SK-N-SH treated with all-trans-retinoic acid at 6 μM for 48 hours (cell line): ENCODE measurements around the gene AKAP13.

Source experiments
- ATAC-seq: fragments of 200-7000 bp; cut with Tn5 transposase; 3 replicates; pipeline ENCODE4 v1.9.1; 2020; ENCODE audit warnings: mild to moderate bottlenecking, moderate library complexity
- ARNTL ChIP-seq: fragments of 450-650 bp; formaldehyde crosslinking; IDR thresholded peaks from 2 replicates; pipeline ENCODE4 v1.5.0; 2020; ENCODE audit warnings: low read depth, mild to moderate bottlenecking, moderate library complexity, borderline replicate concordance
- CSDC2 ChIP-seq: fragments of 250-450 bp; sonication (Bioruptor Pico); IDR thresholded peaks from 2 replicates; pipeline ENCODE4 v1.5.0; 2020; ENCODE audit warnings: mild to moderate bottlenecking, moderate library complexity
- ESRRG ChIP-seq: fragments of 250-450 bp; sonication (Bioruptor Pico); IDR thresholded peaks from 2 replicates; pipeline ENCODE4 v1.6.1; 2021; ENCODE audit warnings: mild to moderate bottlenecking
- GLIS3 ChIP-seq: fragments of 250-450 bp; sonication (Bioruptor Pico); IDR thresholded peaks from 2 replicates; pipeline ENCODE4 v1.5.0; 2020; ENCODE audit warnings: mild to moderate bottlenecking, moderate library complexity
- ISL1 ChIP-seq: fragments of 250-450 bp; sonication (Bioruptor Pico); IDR thresholded peaks from 2 replicates; pipeline ENCODE4 v2.1.2; 2022; ENCODE audit warnings: mild to moderate bottlenecking, moderate library complexity
- PPARA ChIP-seq: fragments of 250-450 bp; sonication (Bioruptor Pico); IDR thresholded peaks from 2 replicates; pipeline ENCODE4 v1.5.0; 2020; ENCODE audit warnings: mild to moderate bottlenecking, borderline replicate concordance
- RARB ChIP-seq: fragments of 250-450 bp; sonication (Bioruptor Pico); IDR thresholded peaks from 2 replicates; pipeline ENCODE4 v1.8.0; 2021; ENCODE audit warnings: mild to moderate bottlenecking, moderate library complexity
- SNAI2 ChIP-seq: fragments of 250-450 bp; sonication (Bioruptor Pico); IDR thresholded peaks from 2 replicates; pipeline ENCODE4 v1.5.0; 2020; ENCODE audit warnings: mild to moderate bottlenecking, moderate library complexity
- TCF4 ChIP-seq: fragments of 250-450 bp; sonication (Bioruptor Pico); IDR thresholded peaks from 2 replicates; pipeline ENCODE4 v1.8.0; 2021; ENCODE audit warnings: mild to moderate bottlenecking, moderate library complexity, borderline replicate concordance
- TOX ChIP-seq: fragments of 250-450 bp; sonication (Bioruptor Pico); IDR thresholded peaks from 2 replicates; pipeline ENCODE4 v1.8.0; 2021; ENCODE audit warnings: mild to moderate bottlenecking, moderate library complexity, borderline replicate concordance
- ZC3H10 ChIP-seq: fragments of 250-450 bp; sonication (Bioruptor Pico); IDR thresholded peaks from 2 replicates; pipeline ENCODE4 v1.5.1; 2021; ENCODE audit warnings: mild to moderate bottlenecking, moderate library complexity
- ZFP3 ChIP-seq: fragments of 250-450 bp; sonication (Bioruptor Pico); IDR thresholded peaks from 2 replicates; pipeline ENCODE4 v1.5.0; 2020; ENCODE audit warnings: mild to moderate bottlenecking, moderate library complexity
- ZFP30 ChIP-seq: fragments of 450-650 bp; formaldehyde crosslinking; IDR thresholded peaks from 2 replicates; pipeline ENCODE4 v1.5.0; 2022; ENCODE audit warnings: mild to moderate bottlenecking, moderate library complexity
- ZNF565 ChIP-seq: fragments of 450-650 bp; formaldehyde crosslinking; conservative IDR thresholded peaks from 2 replicates; pipeline ENCODE4 v1.5.0; 2020; ENCODE audit warnings: low read depth, mild to moderate bottlenecking, moderate library complexity
- ZNF8 ChIP-seq: fragments of 450-650 bp; formaldehyde crosslinking; IDR thresholded peaks from 2 replicates; pipeline ENCODE4 v1.5.0; 2020; ENCODE audit warnings: mild to moderate bottlenecking, moderate library complexity
- TF ChIP-seq, protein P1 (sequence below): fragments of 250-450 bp; sonication (Bioruptor Pico); IDR thresholded peaks from 2 replicates; pipeline ENCODE4 v1.8.0; 2021; ENCODE audit warnings: low read depth, mild to moderate bottlenecking, moderate library complexity, borderline replicate concordance
- TF ChIP-seq, protein P2 (sequence below): fragments of 250-450 bp; sonication (Bioruptor Pico); IDR thresholded peaks from 2 replicates; pipeline ENCODE4 v1.5.1; 2021; ENCODE audit warnings: mild to moderate bottlenecking, moderate library complexity
- TF ChIP-seq, protein P3 (sequence below): fragments of 250-450 bp; sonication (Bioruptor Pico); IDR thresholded peaks from 2 replicates; pipeline ENCODE4 v1.5.1; 2020; ENCODE audit warnings: low read depth, mild to moderate bottlenecking, moderate library complexity
- TF ChIP-seq, protein P4 (sequence below): fragments of 250-450 bp; sonication (Bioruptor Pico); IDR thresholded peaks from 2 replicates; pipeline ENCODE4 v1.8.0; 2020; ENCODE audit warnings: mild to moderate bottlenecking, moderate library complexity, borderline replicate concordance
- TF ChIP-seq, protein P5 (sequence below): fragments of 250-450 bp; sonication (Bioruptor Pico); IDR thresholded peaks from 2 replicates; pipeline ENCODE4 v1.5.0; 2020; ENCODE audit warnings: mild to moderate bottlenecking, moderate library complexity

Gene AKAP13

DNA sequence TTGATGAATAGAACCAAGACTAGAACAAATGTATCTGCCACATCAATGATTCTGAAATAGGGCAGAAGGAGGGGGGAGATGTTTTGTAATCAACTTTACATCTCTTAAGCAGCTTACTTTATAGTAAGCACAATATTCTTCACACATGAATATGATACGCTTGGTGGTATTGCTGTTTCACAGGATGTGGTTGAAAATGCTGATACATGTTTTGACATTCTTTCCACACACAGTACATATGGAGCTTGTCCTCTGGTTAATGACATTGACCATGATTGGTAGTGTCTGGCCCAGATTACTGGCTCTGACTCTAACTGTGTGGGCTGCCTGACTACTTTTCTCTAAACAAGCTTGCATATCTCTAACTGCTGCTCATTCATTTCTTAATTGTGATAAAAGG, 245.5 kb downstream of the AKAP13 start:
- TF ChIP-seq ZNF565 (CRISPR knock-in tag) (no peak), ZNF8 (CRISPR knock-in tag) (no peak), SNAI2 (CRISPR knock-in tag) (no peak), GLIS3 (CRISPR knock-in tag) (no peak), ZC3H10 (no peak), TCF4 (no peak), ZFP3 (CRISPR knock-in tag) (no peak), ARNTL (CRISPR knock-in tag) (no peak), CSDC2 (no peak), TOX (CRISPR knock-in tag) (no peak), ESRRG (CRISPR knock-in tag) (no peak), ISL1 (CRISPR knock-in tag) (no peak), ZFP30 (CRISPR knock-in tag) (no peak), PPARA (CRISPR knock-in tag) (no peak), RARB (CRISPR knock-in tag) (no peak)
- TF ChIP-seq, protein P1, sequence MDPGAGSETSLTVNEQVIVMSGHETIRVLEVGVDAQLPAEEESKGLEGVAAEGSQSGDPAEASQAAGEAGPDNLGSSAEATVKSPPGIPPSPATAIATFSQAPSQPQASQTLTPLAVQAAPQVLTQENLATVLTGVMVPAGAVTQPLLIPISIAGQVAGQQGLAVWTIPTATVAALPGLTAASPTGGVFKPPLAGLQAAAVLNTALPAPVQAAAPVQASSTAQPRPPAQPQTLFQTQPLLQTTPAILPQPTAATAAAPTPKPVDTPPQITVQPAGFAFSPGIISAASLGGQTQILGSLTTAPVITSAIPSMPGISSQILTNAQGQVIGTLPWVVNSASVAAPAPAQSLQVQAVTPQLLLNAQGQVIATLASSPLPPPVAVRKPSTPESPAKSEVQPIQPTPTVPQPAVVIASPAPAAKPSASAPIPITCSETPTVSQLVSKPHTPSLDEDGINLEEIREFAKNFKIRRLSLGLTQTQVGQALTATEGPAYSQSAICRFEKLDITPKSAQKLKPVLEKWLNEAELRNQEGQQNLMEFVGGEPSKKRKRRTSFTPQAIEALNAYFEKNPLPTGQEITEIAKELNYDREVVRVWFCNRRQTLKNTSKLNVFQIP (CRISPR knock-in tag), result no peak
- TF ChIP-seq, protein P2, sequence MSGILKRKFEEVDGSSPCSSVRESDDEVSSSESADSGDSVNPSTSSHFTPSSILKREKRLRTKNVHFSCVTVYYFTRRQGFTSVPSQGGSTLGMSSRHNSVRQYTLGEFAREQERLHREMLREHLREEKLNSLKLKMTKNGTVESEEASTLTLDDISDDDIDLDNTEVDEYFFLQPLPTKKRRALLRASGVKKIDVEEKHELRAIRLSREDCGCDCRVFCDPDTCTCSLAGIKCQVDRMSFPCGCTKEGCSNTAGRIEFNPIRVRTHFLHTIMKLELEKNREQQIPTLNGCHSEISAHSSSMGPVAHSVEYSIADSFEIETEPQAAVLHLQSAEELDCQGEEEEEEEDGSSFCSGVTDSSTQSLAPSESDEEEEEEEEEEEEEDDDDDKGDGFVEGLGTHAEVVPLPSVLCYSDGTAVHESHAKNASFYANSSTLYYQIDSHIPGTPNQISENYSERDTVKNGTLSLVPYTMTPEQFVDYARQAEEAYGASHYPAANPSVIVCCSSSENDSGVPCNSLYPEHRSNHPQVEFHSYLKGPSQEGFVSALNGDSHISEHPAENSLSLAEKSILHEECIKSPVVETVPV (CRISPR knock-in tag), result no peak
- TF ChIP-seq, protein P3, sequence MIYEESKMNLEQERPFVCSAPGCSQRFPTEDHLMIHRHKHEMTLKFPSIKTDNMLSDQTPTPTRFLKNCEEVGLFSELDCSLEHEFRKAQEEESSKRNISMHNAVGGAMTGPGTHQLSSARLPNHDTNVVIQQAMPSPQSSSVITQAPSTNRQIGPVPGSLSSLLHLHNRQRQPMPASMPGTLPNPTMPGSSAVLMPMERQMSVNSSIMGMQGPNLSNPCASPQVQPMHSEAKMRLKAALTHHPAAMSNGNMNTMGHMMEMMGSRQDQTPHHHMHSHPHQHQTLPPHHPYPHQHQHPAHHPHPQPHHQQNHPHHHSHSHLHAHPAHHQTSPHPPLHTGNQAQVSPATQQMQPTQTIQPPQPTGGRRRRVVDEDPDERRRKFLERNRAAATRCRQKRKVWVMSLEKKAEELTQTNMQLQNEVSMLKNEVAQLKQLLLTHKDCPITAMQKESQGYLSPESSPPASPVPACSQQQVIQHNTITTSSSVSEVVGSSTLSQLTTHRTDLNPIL (CRISPR knock-in tag), result no peak
- TF ChIP-seq, protein P4, sequence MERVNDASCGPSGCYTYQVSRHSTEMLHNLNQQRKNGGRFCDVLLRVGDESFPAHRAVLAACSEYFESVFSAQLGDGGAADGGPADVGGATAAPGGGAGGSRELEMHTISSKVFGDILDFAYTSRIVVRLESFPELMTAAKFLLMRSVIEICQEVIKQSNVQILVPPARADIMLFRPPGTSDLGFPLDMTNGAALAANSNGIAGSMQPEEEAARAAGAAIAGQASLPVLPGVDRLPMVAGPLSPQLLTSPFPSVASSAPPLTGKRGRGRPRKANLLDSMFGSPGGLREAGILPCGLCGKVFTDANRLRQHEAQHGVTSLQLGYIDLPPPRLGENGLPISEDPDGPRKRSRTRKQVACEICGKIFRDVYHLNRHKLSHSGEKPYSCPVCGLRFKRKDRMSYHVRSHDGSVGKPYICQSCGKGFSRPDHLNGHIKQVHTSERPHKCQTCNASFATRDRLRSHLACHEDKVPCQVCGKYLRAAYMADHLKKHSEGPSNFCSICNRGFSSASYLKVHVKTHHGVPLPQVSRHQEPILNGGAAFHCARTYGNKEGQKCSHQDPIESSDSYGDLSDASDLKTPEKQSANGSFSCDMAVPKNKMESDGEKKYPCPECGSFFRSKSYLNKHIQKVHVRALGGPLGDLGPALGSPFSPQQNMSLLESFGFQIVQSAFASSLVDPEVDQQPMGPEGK (CRISPR knock-in tag), result no peak
- TF ChIP-seq, protein P5, sequence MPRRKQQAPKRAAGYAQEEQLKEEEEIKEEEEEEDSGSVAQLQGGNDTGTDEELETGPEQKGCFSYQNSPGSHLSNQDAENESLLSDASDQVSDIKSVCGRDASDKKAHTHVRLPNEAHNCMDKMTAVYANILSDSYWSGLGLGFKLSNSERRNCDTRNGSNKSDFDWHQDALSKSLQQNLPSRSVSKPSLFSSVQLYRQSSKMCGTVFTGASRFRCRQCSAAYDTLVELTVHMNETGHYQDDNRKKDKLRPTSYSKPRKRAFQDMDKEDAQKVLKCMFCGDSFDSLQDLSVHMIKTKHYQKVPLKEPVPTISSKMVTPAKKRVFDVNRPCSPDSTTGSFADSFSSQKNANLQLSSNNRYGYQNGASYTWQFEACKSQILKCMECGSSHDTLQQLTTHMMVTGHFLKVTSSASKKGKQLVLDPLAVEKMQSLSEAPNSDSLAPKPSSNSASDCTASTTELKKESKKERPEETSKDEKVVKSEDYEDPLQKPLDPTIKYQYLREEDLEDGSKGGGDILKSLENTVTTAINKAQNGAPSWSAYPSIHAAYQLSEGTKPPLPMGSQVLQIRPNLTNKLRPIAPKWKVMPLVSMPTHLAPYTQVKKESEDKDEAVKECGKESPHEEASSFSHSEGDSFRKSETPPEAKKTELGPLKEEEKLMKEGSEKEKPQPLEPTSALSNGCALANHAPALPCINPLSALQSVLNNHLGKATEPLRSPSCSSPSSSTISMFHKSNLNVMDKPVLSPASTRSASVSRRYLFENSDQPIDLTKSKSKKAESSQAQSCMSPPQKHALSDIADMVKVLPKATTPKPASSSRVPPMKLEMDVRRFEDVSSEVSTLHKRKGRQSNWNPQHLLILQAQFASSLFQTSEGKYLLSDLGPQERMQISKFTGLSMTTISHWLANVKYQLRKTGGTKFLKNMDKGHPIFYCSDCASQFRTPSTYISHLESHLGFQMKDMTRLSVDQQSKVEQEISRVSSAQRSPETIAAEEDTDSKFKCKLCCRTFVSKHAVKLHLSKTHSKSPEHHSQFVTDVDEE (CRISPR knock-in tag), result no peak
- ATAC-seq, result peak; percentile 29

DNA sequence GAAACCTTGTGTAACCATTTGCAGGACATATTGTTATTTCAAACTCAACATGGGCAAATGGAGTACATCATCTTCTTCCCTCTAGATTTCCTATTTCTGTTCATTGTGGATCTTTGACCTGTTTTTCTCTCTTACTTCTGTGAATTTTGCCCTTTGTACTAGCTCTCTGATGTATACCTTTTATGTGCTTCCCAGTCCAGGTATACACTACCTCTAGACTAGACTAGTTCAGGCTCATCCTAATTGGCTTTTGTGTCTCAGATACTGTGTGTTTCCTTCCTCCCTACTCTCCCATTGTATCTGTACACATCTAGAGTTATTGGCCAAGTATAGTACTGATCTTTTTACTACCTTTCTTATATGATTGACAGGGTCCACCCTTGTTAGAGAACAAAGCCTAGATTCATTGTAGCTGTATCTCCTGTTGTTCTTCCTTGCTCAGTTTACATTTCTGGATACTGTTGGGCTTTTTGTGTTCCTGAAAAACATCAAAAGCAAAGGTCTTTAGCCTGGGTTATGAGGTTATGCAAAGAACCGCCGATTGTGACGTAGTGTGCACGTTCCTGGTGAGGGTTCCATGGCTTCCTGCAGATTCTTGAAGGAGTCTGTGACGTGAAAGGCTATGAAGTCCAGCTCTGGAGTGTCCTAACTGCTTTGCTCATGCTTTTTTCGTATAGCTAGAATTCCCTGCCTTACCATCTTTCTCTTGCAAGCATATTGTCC, 247.0 kb downstream of the AKAP13 start:
- no peak for ATAC-seq
- TF ChIP-seq, protein P1 (CRISPR knock-in tag), result no peak
- no peak for TF ChIP-seq ZNF8 (CRISPR knock-in tag)
- TF ChIP-seq, protein P4 (CRISPR knock-in tag), result no peak
- TF ChIP-seq ZNF565 (CRISPR knock-in tag), result no peak
- TF ChIP-seq ARNTL (CRISPR knock-in tag), result no peak
- TF ChIP-seq, all 23 proteins: peak for 0
